GM23338 (cell line): ENCODE measurements around the gene PLEKHJ1. TPM values are rescaled to one million over a fixed set of nuclear protein-coding genes. Genes with fewer than 3 reads are reported as not detected.
A peak's percentile ranks its signal among the peaks of the same experiment; 100 is the strongest.

Source experiments
- ATAC-seq: fragments of 200-7000 bp; cut with Tn5 transposase; 3 replicates; pipeline ENCODE4 v1.9.1; 2020
- DNase-seq: peaks from one replicate; pipeline ENCODE4 v3.0.0-alpha.2; 2015; ENCODE audit warnings: low spot score
- H2AFZ ChIP-seq: fragments of 200-600 bp; sonication (generic); 2 replicates; pipeline ENCODE4 v1.8.0; 2016; ENCODE audit warnings: antibody characterized with exemption, mild to moderate bottlenecking, moderate library complexity
- H3F3A ChIP-seq: fragments of 200-600 bp; sonication (generic); replicated peaks from 2 replicates; pipeline ENCODE4 v1.8.0; 2017; ENCODE audit warnings: antibody characterized with exemption, mixed run types, low read depth
- H3K27ac ChIP-seq: fragments of 200-600 bp; sonication (generic); 2 replicates; pipeline ENCODE4 v1.6.1; 2016; ENCODE audit warnings: low read depth
- H3K27me3 ChIP-seq: fragments of 200-600 bp; sonication (generic); 2 replicates; pipeline ENCODE4 v1.8.0; 2016; ENCODE audit warnings: mild to moderate bottlenecking, mixed run types, moderate library complexity; ENCODE audit not compliant: insufficient read depth
- H3K36me3 ChIP-seq: fragments of 200-600 bp; sonication (generic); 2 replicates; pipeline ENCODE4 v1.8.0; 2016; ENCODE audit warnings: mild to moderate bottlenecking; ENCODE audit not compliant: insufficient read depth
- H3K4me1 ChIP-seq: fragments of 200-600 bp; sonication (generic); 2 replicates; pipeline ENCODE4 v1.8.0; 2016; ENCODE audit warnings: mild to moderate bottlenecking, moderate library complexity; ENCODE audit not compliant: insufficient read depth
- H3K4me2 ChIP-seq: fragments of 200-600 bp; sonication (generic); 2 replicates; pipeline ENCODE4 v1.7.1; 2017; ENCODE audit warnings: mixed run types
- H3K4me3 ChIP-seq: fragments of 200-600 bp; sonication (generic); 2 replicates; pipeline ENCODE4 v1.6.1; 2016; ENCODE audit warnings: mixed run types
- H3K79me2 ChIP-seq: fragments of 200-600 bp; sonication (generic); replicated peaks from 2 replicates; pipeline ENCODE4 v1.8.0; 2017; ENCODE audit warnings: mild to moderate bottlenecking; ENCODE audit not compliant: insufficient read depth
- H3K9me2 ChIP-seq: fragments of 200-600 bp; sonication (generic); 2 replicates; pipeline ENCODE4 v1.8.0; 2017; ENCODE audit not compliant: insufficient read depth
- H4K20me1 ChIP-seq: fragments of 200-600 bp; sonication (generic); replicated peaks from 2 replicates; pipeline ENCODE4 v1.8.0; 2017; ENCODE audit warnings: mild to moderate bottlenecking; ENCODE audit not compliant: insufficient read depth
- H3K27ac Mint-ChIP-seq: 2 replicates; pipeline ENCODE4 v1.8.0; 2020; ENCODE audit warnings: inconsistent platforms, mild to moderate bottlenecking, moderate library complexity, mixed read lengths
- H3K27me3 Mint-ChIP-seq: 3 replicates; pipeline ENCODE4 v1.8.0; 2022; ENCODE audit warnings: low read depth, mild to moderate bottlenecking, moderate library complexity, mixed read lengths, inconsistent platforms; ENCODE audit not compliant: insufficient read depth, poor library complexity
- H3K36me3 Mint-ChIP-seq: 3 replicates; pipeline ENCODE4 v1.8.0; 2021; ENCODE audit warnings: low read depth, mild to moderate bottlenecking, inconsistent platforms, moderate library complexity, mixed read lengths
- H3K4me1 Mint-ChIP-seq: 3 replicates; pipeline ENCODE4 v1.8.0; 2020; ENCODE audit warnings: mild to moderate bottlenecking, inconsistent platforms, mixed read lengths
- H3K4me3 Mint-ChIP-seq: 3 replicates; pipeline ENCODE4 v1.8.0; 2021; ENCODE audit warnings: moderate library complexity, mild to moderate bottlenecking, inconsistent platforms, mixed read lengths
- H3K9me3 Mint-ChIP-seq: 3 replicates; pipeline ENCODE4 v1.8.0; 2020; ENCODE audit warnings: moderate library complexity, mild to moderate bottlenecking, inconsistent platforms, mixed read lengths
- CREB1 ChIP-seq: fragments of 250-450 bp; sonication (Bioruptor Pico); IDR thresholded peaks from 2 replicates; pipeline ENCODE4 v1.5.0; 2020; ENCODE audit warnings: low read depth, mild to moderate bottlenecking, moderate library complexity
- CTCF ChIP-seq, 2 experiments: fragments of 200-600 bp in 1 of 2; sonication (generic) in 1 of 2; conservative IDR thresholded peaks; 2 replicates each; pipeline versions ENCODE4 v1.5.1 to v1.6.1; 2016 to 2017; ENCODE audit warnings: antibody characterized with exemption in 2 of 2, low read depth in 2 of 2, mild to moderate bottlenecking in 2 of 2, moderate library complexity in 1 of 2
- ETS1 ChIP-seq: IDR thresholded peaks from 2 replicates; pipeline ENCODE4 v1.6.1; 2016; ENCODE audit warnings: antibody characterized with exemption
- EZH2 ChIP-seq: fragments of 200-600 bp; sonication (generic); IDR thresholded peaks from one replicate; pipeline ENCODE4 v1.8.0; 2017; ENCODE audit warnings: antibody characterized with exemption, mild to moderate bottlenecking, low read depth; ENCODE audit not compliant: unreplicated experiment
- EZH2phosphoT487 ChIP-seq: fragments of 200-600 bp; sonication (generic); IDR thresholded peaks from one replicate; pipeline ENCODE4 v1.8.1; 2018; ENCODE audit warnings: antibody characterized with exemption; ENCODE audit not compliant: unreplicated experiment
- JUNB ChIP-seq: IDR thresholded peaks from one replicate; pipeline ENCODE4 v1.6.1; 2016; ENCODE audit warnings: antibody characterized with exemption; ENCODE audit not compliant: unreplicated experiment
- NANOG ChIP-seq: IDR thresholded peaks from 2 replicates; pipeline ENCODE4 v1.6.1; 2016; ENCODE audit warnings: antibody characterized with exemption, borderline replicate concordance
- POLR2AphosphoS5 ChIP-seq: IDR thresholded peaks from 2 replicates; pipeline ENCODE4 v1.6.1; 2016; ENCODE audit warnings: antibody characterized with exemption, low read depth
- REST ChIP-seq: IDR thresholded peaks from one replicate; pipeline ENCODE4 v1.6.1; 2018; ENCODE audit warnings: antibody characterized with exemption; ENCODE audit not compliant: unreplicated experiment
- STAT1 ChIP-seq: IDR thresholded peaks from one replicate; pipeline ENCODE4 v1.6.1; 2016; ENCODE audit warnings: antibody characterized with exemption; ENCODE audit not compliant: unreplicated experiment
- ZNF331 ChIP-seq: fragments of 250-450 bp; sonication (Bioruptor Pico); IDR thresholded peaks from 2 replicates; pipeline ENCODE4 v1.5.0; 2020; ENCODE audit warnings: low read depth, mild to moderate bottlenecking, moderate library complexity
- polyA plus RNA-seq: library from polyadenylated mRNA; unstranded; fragments of >200 nt; fragmentation: Nextera tagmentation; extraction: Ambion mirVana; gene quantifications from 2 replicates; pipeline ENCODE4 v1.2.1, GENCODE V29; 2016
- total RNA-seq: library from RNA; depleted of rRNA; stranded (reverse); fragments of >200 nt; shearing (Covaris generic); gene quantifications from 2 replicates; pipeline ENCODE4 v1.2.3, GENCODE V29; 2014

Gene PLEKHJ1
- total and polyA plus RNA-seq, 2 experiments from 2014 or later: 146 to 210 TPM

- H3F3A ChIP-seq: no peaks in the 10 kb centered on the region
- no peak overlapping the region for H3K4me2 ChIP-seq
- no peaks in the 10 kb centered on the region for H3K36me3 ChIP-seq
- no peak for TF ChIP-seq REST
- 0 out of 2 replicates have a peak, but pooled peaks have one; percentile 25 for TF ChIP-seq CREB1 (CRISPR knock-in tag)
- no peak for TF ChIP-seq ZNF331 (CRISPR knock-in tag)
- peak; percentile 76 to 82 for TF ChIP-seq CTCF (conservative IDR thresholded peaks at IDR 0.05; ENCODE audit: low read depth in 2 of 2)
- H3K9me2 ChIP-seq: no peaks in the 10 kb centered on the region
- H3K79me2 ChIP-seq: no peaks in the 10 kb centered on the region
- H3K27me3 Mint-ChIP-seq: peaks cover 8% of the 10 kb centered on the region
- H3K4me1 Mint-ChIP-seq: no peaks in the 10 kb centered on the region
- no peaks in the 10 kb centered on the region for H3K27me3 ChIP-seq
- H3K27ac Mint-ChIP-seq: no peak overlapping the region
- no peaks in the 10 kb centered on the region for H3K36me3 Mint-ChIP-seq
- ATAC-seq (peak; percentile 60), DNase-seq (peak; percentile 66)
- no peak overlapping the region for H3K4me3 ChIP-seq
- no peak overlapping the region for H3K27ac ChIP-seq
- H2AFZ ChIP-seq: no peak overlapping the region
- H3K4me1 ChIP-seq: no peaks in the 10 kb centered on the region
- H3K4me3 Mint-ChIP-seq: no peak overlapping the region
- H4K20me1 ChIP-seq: no peaks in the 10 kb centered on the region
- no peaks in the 10 kb centered on the region for H3K9me3 Mint-ChIP-seq
These were observed 25.5 kb upstream of the PLEKHJ1 start for GRCh38 chr19:2261438-2262172.

- Histone ChIP-seq H3K79me2 (no peaks in the 10 kb centered on the region), H3K27ac (no peak overlapping the region), H3K36me3 (no peaks in the 10 kb centered on the region), H4K20me1 (no peaks in the 10 kb centered on the region), H2AFZ (no peak overlapping the region), H3K4me1 (no peaks in the 10 kb centered on the region; the same call in 1 of the 2 replicates), H3K4me2 (no peak overlapping the region), H3F3A (no peaks in the 10 kb centered on the region), H3K27me3 (no peaks in the 10 kb centered on the region), H3K4me3 (no peak overlapping the region), H3K9me2 (no peaks in the 10 kb centered on the region)
- H3K27me3 Mint-ChIP-seq: peaks cover 9% of the 10 kb centered on the region
- no peak overlapping the region for H3K27ac Mint-ChIP-seq
- H3K9me3 Mint-ChIP-seq: no peaks in the 10 kb centered on the region
- no peaks in the 10 kb centered on the region for H3K36me3 Mint-ChIP-seq
- DNase-seq: no peak
- H3K4me3 Mint-ChIP-seq: no peak overlapping the region
- no peak for ATAC-seq
- H3K4me1 Mint-ChIP-seq: no peaks in the 10 kb centered on the region
- TF ChIP-seq EZH2phosphoT487 (no peak), POLR2AphosphoS5 (no peak), ETS1 (no peak), ZNF331 (CRISPR knock-in tag) (no peak), STAT1 (no peak), CREB1 (CRISPR knock-in tag) (no peak), NANOG (no peak), JUNB (no peak), REST (no peak), EZH2 (no peak)
These were observed 24.2 kb upstream of the PLEKHJ1 start for GRCh38 chr19:2260341-2260805.
